Measurements from ENCODE around the gene MBNL3.

The MBNL3 gene, protein sequence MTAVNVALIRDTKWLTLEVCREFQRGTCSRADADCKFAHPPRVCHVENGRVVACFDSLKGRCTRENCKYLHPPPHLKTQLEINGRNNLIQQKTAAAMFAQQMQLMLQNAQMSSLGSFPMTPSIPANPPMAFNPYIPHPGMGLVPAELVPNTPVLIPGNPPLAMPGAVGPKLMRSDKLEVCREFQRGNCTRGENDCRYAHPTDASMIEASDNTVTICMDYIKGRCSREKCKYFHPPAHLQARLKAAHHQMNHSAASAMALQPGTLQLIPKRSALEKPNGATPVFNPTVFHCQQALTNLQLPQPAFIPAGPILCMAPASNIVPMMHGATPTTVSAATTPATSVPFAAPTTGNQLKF

DNA sequence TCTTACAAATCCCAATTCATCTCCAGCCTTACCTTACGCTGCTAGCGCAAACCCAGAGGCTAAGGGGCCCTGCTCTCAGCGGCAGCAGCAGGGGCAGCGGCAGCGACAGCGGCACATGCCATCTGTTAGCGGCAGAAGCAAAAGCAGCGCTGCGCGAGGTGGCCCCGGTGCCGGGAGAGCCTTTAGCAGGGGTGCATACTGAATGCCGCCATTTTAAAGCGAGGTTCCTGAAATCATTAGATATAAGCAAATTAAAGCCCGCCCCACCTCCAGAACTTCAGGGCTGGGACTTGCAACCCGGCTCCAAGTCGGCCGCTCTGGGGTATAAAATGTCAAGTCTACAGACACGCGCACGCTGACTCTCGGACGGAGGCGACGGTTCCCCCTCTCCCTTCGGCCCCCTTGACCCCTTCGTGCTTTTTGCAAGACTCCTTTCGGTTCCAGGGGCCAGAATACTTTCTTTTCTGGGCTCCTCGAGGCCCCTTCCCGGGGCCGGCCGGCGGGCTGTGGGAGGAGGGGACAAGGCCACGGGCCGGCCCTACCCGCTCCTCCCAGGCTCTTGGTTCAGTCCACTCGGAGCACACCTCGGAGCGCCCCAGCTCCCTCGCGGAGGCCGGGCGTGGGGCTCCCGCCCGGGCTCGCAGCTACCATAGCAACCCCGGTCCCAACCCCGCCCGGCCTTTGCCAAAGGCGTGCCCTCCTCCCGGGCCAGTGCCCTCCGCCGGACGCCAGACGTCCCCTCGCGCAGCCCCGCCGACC is at the start of gene MBNL3:
TSS of gene MBNL3 (minus strand) at position 220 of the 759 bp plus-strand sequence. CDS start 49,427 bp downstream, outside the sequence.
- DNase-seq = peak; percentile 74
- peak within 1 kb of the TSS; percentile 98 for H3K4me3 Mint-ChIP-seq
- H3K9me3 Mint-ChIP-seq = no peaks in the 10 kb centered on the region
- peak within 1 kb of the TSS; percentile 98 for H3K27ac Mint-ChIP-seq
- no peaks in the 10 kb centered on the region for H3K27me3 Mint-ChIP-seq
- peaks cover 11% of the 10 kb centered on the region for H3K36me3 Mint-ChIP-seq
- H3K4me1 Mint-ChIP-seq = peaks cover 59% of the 10 kb centered on the region
- CTCF ChIA-PET = no interaction called here

DNA sequence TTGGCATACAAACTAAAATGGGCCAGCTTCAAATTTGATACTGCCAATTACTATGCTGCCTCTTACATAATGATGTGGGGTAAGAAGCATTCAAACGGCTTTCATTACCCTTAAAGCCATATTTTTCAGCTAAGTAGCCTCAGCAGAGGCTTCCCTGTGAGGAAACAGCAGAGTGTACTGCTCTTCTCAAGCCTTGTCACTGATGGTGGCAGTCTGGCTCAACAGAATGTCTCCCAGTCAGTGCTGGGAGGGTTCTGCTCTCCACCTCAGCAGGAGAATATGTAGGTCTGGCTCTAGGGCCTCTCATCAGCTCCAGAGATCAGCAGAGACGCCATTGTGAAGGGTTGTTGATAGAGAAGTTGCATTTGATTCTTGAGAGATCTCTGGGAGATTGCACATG is 44.6 kb upstream of the MBNL3 start:
- H3K4me3 Mint-ChIP-seq = no peak overlapping the region
- peaks cover 5% of the 10 kb centered on the region for H3K4me1 Mint-ChIP-seq
- no peak for DNase-seq
- H3K27ac Mint-ChIP-seq = no peak overlapping the region
- no peaks in the 10 kb centered on the region for H3K9me3 Mint-ChIP-seq
- H3K36me3 Mint-ChIP-seq = no peaks in the 10 kb centered on the region
- H3K27me3 Mint-ChIP-seq = no peaks in the 10 kb centered on the region
- CTCF ChIA-PET = no interaction called here

DNA sequence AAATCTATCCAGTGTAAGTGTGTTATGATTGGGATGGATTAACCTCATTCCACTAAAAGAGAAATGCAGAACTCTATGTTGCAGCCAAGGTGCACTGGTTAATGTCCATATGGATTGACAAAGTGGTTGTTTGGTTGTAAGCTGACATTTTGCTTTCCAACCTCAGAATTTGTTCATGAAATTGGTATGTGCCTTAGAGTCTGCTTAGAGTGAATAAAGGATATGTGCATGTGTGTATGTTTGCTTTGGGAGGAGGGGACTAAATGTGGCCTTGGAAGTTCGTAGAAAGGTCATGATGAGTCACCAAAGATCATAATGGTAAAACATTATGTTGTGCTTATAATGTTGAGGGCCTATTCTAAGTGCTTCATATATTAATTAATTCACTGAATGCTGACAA is 44.1 kb upstream of the MBNL3 start:
- Mint-ChIP-seq H3K27me3 (no peaks in the 10 kb centered on the region), H3K27ac (no peak overlapping the region), H3K36me3 (no peaks in the 10 kb centered on the region), H3K9me3 (no peaks in the 10 kb centered on the region), H3K4me1 (peaks cover 5% of the 10 kb centered on the region), H3K4me3 (no peak overlapping the region)
- no peak for DNase-seq
- CTCF ChIA-PET = no interaction called here

DNA sequence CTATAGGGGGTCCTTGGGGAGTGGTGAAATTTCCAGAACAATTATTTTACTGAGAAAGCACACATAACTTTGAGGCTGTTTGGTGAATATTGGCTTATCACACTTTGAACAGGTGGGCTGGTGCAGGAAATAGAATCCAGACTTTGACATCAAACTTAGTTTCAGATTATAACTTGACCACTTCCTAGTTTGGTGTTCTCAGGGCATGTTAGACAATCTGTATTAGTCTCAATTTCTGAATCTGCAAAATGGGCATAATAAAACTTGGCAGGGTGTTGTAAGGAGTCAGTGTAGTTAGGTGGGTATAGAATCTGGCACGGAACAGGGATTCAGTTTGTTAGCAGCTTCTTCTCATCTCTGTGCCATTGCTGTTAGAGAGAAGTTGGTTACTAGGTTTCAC is 43.3 kb upstream of the MBNL3 start:
- Mint-ChIP-seq H3K4me1 (peaks cover 5% of the 10 kb centered on the region), H3K4me3 (no peak overlapping the region), H3K36me3 (no peaks in the 10 kb centered on the region), H3K27ac (peak overlapping the region; percentile 46), H3K27me3 (no peaks in the 10 kb centered on the region), H3K9me3 (no peaks in the 10 kb centered on the region)
- CTCF ChIA-PET = no interaction called here
- no peak for DNase-seq

DNA sequence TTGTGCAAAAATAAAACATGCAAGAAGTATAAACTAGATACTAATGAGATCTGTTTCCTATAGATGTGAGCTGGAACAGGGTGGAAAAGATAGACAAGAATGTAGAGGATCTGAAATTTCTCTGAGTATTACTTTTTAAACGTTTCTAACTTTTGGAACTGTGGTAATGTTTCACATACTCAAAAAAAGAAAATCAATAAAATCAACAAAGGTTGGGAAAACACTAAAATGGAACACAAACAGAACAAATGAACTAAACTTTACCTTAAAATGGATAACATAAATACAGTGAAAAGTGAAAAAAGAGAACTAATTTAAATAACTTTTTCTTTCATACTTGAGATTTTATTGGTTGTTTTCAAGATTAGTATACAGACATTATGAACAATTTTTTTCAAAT is 32.0 kb upstream of the MBNL3 start:
- no peak for DNase-seq
- H3K9me3 Mint-ChIP-seq = no peaks in the 10 kb centered on the region
- H3K27ac Mint-ChIP-seq = no peak overlapping the region
- H3K36me3 Mint-ChIP-seq = no peaks in the 10 kb centered on the region
- CTCF ChIA-PET = no interaction called here
- no peak overlapping the region for H3K4me3 Mint-ChIP-seq
- no peaks in the 10 kb centered on the region for H3K4me1 Mint-ChIP-seq
- H3K27me3 Mint-ChIP-seq = no peaks in the 10 kb centered on the region

DNA sequence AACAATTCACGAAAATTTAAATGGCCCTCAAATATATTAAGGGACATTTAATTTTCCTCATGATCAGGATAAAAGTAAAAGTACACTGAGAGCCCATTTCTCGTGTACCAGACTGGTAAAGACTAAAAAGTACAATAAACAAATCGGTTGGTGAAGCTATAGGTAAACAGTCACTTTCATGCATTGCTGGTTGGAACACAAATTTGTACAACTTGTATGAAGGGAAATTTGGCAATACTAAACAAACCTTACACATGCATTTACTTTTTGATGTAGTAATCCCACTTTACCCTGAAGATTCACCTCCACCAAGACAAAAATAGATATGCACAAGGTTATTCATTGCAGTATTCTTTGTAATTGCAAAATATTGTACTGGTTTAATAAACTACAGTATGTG is 31.4 kb upstream of the MBNL3 start:
- no peak for DNase-seq
- Mint-ChIP-seq H3K4me1 (no peaks in the 10 kb centered on the region), H3K27ac (no peak overlapping the region), H3K4me3 (no peak overlapping the region), H3K36me3 (no peaks in the 10 kb centered on the region), H3K27me3 (no peaks in the 10 kb centered on the region), H3K9me3 (no peaks in the 10 kb centered on the region)
- CTCF ChIA-PET = no interaction called here

DNA sequence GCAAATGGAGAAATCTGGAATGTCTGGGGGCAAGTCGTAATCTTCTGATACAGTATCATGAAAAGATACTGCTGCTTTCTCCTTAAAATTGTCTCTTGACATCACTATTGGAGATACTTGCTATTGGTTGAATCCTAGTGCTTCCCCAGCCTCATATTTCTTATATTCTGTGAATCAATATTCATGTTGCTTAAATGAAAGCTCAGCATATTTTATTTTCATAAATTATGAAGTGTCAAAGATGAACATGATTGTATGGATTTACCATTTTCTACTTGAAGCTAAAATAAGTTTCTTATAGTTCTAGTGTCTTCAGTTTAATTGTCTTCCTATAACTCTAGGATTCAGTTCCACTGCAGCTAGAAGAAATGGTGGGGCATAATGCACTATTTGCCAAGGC is 29.6 kb upstream of the MBNL3 start:
- H3K4me3 Mint-ChIP-seq = no peak overlapping the region
- H3K36me3 Mint-ChIP-seq = no peaks in the 10 kb centered on the region
- H3K4me1 Mint-ChIP-seq = no peaks in the 10 kb centered on the region
- H3K27me3 Mint-ChIP-seq = no peaks in the 10 kb centered on the region
- H3K27ac Mint-ChIP-seq = no peak overlapping the region
- CTCF ChIA-PET = no interaction called here
- no peak for DNase-seq
- H3K9me3 Mint-ChIP-seq = no peaks in the 10 kb centered on the region

DNA sequence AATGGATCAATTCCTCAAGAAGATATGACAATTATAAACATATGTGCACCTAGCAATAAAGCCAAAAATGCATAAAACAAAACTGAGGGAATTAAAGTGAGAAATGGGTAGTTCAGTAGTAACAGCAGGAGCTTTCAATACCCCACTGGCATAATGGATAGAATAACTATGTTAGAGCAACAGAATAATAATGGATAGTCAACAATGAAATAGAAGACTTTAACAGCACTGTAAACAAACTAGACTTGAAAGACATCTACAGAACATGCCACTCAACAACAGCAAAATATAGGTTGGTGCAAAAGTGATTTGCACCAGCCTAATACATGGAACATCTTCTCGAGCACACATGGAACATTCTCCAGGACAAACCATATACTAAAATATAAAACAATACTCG is 20.0 kb upstream of the MBNL3 start:
- no peak for DNase-seq
- Mint-ChIP-seq H3K4me3 (no peak overlapping the region), H3K27me3 (no peaks in the 10 kb centered on the region), H3K27ac (no peak overlapping the region), H3K36me3 (no peaks in the 10 kb centered on the region), H3K9me3 (no peaks in the 10 kb centered on the region), H3K4me1 (no peaks in the 10 kb centered on the region)
- CTCF ChIA-PET = no interaction called here

DNA sequence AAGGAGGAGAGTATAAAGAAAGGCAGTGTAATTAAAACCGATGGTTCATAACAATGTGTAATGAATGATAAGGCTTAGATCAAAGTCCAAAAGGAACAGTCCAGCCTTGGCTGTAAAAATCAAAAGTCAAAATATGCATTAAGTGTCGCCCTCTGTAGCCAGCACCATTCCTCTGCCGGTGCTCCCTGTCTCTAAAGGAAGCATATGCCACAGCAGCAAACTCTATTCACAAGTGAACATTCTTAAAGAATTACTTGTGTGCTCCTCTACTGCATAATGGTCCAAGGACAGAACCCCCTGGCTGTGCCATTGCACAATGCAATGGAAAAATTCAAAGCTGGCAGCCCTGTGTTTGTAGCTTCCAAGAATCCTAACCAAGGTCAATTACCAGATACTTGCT is 16.3 kb upstream of the MBNL3 start:
- Mint-ChIP-seq H3K27ac (no peak overlapping the region), H3K27me3 (no peaks in the 10 kb centered on the region), H3K9me3 (no peaks in the 10 kb centered on the region), H3K4me3 (no peak overlapping the region), H3K36me3 (no peaks in the 10 kb centered on the region), H3K4me1 (no peaks in the 10 kb centered on the region)
- DNase-seq = no peak
- CTCF ChIA-PET = interaction anchor here (0.8 kb wide), 1 partner anchor 9 kb away, joined by 3 read pairs; no protein-coding TSS in a partner anchor

DNA sequence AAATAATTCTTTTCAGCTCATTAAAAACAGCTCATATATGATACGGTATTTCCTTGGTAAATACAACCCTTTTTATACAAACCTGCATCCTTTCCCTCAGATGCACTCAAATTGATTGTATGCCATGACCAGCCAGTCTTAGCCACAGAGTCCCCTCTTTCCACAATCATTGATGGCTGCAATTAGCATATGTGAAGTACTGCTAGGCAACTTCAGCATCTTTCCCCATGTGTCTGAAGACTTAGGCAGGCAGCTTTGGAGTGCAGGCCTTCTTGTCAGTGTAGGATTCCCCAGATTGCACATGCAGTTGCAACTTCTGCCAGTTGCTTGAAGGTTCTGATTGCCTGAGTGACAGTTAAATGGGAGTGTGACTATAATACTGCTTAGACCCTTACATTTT is 15.6 kb upstream of the MBNL3 start:
- H3K36me3 Mint-ChIP-seq = no peaks in the 10 kb centered on the region
- no peaks in the 10 kb centered on the region for H3K9me3 Mint-ChIP-seq
- no peaks in the 10 kb centered on the region for H3K27me3 Mint-ChIP-seq
- DNase-seq = no peak
- H3K4me1 Mint-ChIP-seq = no peaks in the 10 kb centered on the region
- no peak overlapping the region for H3K4me3 Mint-ChIP-seq
- CTCF ChIA-PET = no interaction called here
- no peak overlapping the region for H3K27ac Mint-ChIP-seq

DNA sequence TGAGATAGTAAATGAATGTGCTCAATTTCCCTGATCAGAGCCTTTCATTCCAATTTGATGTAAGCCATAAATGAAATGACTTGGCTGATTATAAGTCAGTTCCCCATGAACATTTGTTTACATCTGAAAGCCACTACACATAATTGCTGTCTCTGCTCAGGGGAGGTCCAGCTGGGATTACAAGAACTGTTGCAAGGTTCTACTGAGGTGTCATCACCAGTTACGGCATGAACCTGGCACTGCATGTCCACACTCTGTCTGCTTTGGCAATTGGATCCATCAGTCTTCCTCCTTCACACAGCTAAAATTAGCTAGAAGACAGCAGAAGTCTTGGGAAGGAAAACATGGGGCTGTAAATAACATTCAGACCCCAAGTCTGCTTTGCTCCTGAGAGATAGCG is 12.8 kb upstream of the MBNL3 start:
- peaks cover 7% of the 10 kb centered on the region for H3K27me3 Mint-ChIP-seq
- CTCF ChIA-PET = no interaction called here
- H3K4me1 Mint-ChIP-seq = no peaks in the 10 kb centered on the region
- H3K36me3 Mint-ChIP-seq = no peaks in the 10 kb centered on the region
- H3K27ac Mint-ChIP-seq = no peak overlapping the region
- DNase-seq = no peak
- H3K4me3 Mint-ChIP-seq = no peak overlapping the region
- no peaks in the 10 kb centered on the region for H3K9me3 Mint-ChIP-seq

DNA sequence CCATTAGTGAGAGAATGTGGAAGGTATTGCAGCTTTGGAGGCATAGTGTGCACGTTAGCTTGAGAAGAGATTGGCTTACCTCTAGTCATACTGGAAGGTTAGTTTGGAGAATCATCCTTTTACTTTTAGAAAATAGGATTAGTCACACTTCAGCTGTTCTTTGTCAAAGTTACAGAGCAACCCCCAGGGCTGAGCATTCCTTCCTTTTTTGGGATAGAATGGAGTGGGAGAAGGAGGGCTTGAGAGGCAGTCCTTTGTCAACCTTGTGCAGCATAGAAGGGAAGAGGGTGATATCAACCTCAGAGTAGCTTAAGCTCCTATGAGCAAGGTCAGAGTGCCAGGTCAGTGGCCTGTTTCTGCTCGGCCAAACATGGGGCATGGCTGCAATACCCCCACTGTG is 8.6 kb upstream of the MBNL3 start:
- Mint-ChIP-seq H3K36me3 (no peaks in the 10 kb centered on the region), H3K4me1 (no peaks in the 10 kb centered on the region), H3K4me3 (no peak overlapping the region), H3K27ac (no peak overlapping the region), H3K9me3 (no peaks in the 10 kb centered on the region), H3K27me3 (peaks cover 7% of the 10 kb centered on the region)
- no peak for DNase-seq
- CTCF ChIA-PET = no interaction called here

DNA sequence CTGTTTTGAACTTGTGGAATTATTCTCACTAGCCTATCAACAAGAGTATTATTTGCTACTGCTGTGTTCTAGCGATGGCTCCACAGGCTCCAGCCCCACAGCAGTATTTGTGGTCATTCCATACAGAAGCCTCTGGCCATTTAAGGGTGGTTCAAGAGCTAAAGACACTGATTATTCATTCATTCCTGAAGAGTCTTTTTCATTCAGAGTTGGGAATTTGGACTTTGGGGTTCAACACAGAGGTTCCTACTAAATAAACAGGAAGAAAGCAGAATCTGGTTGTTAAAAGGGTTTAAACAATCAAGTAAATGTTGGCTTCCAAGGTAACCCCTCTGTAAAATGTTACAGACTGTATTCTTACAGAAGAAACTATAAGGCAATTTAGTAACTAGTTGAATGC is 4.3 kb upstream of the MBNL3 start:
- H3K4me3 Mint-ChIP-seq = no peak overlapping the region
- H3K27me3 Mint-ChIP-seq = peaks cover 7% of the 10 kb centered on the region
- CTCF ChIA-PET = no interaction called here
- H3K27ac Mint-ChIP-seq = no peak overlapping the region
- peaks cover 25% of the 10 kb centered on the region for H3K4me1 Mint-ChIP-seq
- peaks cover 3% of the 10 kb centered on the region for H3K36me3 Mint-ChIP-seq
- DNase-seq = no peak
- H3K9me3 Mint-ChIP-seq = no peaks in the 10 kb centered on the region

DNA sequence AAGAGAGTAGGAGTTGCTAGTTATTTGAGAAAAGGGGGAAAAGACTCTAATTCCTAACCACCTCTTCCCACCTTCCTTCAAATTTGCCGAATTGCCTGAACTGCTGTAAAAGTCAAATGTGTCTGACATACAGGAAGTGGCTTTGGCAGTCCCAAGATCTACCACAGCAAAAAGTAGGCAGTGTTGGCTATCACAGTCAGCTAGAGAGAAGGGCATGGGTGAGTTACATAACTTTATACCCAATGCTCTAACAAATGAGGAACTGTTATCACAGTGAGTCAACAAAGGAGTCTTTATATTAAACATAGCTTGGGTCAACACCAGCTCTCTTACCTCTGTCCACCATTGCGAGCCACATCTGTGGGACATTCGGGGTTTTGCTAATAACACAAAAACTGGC is 2.4 kb upstream of the MBNL3 start:
- Mint-ChIP-seq H3K27ac (peak overlapping the region; percentile 98), H3K36me3 (peaks cover 4% of the 10 kb centered on the region), H3K9me3 (no peaks in the 10 kb centered on the region), H3K4me1 (peaks cover 43% of the 10 kb centered on the region), H3K27me3 (no peaks in the 10 kb centered on the region), H3K4me3 (peak overlapping the region; percentile 92)
- peak; percentile 31 for DNase-seq
- CTCF ChIA-PET = interaction anchor here (1.1 to 1.6 kb wide), 4 partner anchors 102 to 663 kb away, joined by 3 to 4 read pairs (median 4); no protein-coding TSS in a partner anchor

Measured in activated naive CD4-positive, alpha-beta T cell treated with anti-CD3 and anti-CD28 coated beads, Interleukin-2, amount 10 ng/mL, durations not matched to agents 7 days and 5 days (primary cell).